ENCODE results near the gene RSBN1L.

DNA sequence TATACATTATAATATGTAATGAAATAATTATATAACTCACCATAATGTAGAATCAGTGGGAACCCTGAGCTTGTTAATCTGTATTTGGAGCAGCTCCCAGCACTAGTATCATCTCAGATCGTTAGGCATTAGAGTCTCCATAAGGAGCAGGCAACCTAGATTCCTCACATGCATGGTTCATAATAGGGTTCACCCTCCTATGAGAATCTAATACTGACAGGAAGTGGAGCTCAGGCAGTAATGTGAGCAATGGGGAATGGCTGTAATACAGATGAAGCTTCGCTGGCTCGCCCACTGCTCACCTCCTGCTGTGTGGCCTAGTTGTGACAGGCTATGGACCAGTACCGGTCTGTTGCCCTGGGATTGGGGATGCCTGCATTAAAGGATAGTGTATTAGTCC, 49.5 kb downstream of the RSBN1L start:
- TF ChIP-seq CTCF (IDR thresholded peaks at IDR 0.05; ENCODE audit: low read depth, low read length): no peak
- TF ChIP-seq POLR2A (IDR thresholded peaks at IDR 0.05; ENCODE audit: extremely low read depth, insufficient read length): no peak
